HG02970 (cell line): ENCODE results near the gene ARL15.
A peak's percentile ranks its signal among the peaks of the same experiment; 100 is the strongest.

Experiments used
- ATAC-seq: cut with Tn5 transposase; IDR thresholded peaks from one replicate; pipeline ENCODE4 v1.9.1; 2021; ENCODE audit warnings: mild to moderate bottlenecking, moderate library complexity, moderate number of reproducible peaks; ENCODE audit not compliant: unreplicated experiment, low FRiP score

Gene ARL15

GRCh38 chr5:54171645-54172384, 138.6 kb downstream of the ARL15 start:
- no peak for ATAC-seq

- ATAC-seq = no peak
Observed at GRCh38 chr5:54165687-54166086, 144.7 kb downstream of the ARL15 start.

DNA sequence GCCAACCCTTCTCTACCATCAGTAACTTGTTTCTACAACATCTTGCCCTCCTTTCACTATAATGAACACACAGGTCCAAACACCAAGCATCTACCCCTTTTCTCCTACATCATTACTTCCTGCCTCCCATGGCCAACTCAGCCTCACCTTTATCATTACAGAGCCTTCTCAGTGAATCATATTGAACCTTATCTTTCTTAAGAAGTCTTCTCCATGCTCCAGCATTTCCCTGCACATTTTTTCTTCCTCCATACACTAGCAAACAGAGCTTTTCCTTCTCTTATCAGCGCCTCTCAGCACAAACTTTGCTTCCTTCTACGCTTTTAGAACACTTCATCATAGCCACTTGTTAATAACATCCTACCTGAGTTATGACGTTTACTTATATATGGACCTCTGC, 148.2 kb downstream of the ARL15 start:
- no peak for ATAC-seq

DNA sequence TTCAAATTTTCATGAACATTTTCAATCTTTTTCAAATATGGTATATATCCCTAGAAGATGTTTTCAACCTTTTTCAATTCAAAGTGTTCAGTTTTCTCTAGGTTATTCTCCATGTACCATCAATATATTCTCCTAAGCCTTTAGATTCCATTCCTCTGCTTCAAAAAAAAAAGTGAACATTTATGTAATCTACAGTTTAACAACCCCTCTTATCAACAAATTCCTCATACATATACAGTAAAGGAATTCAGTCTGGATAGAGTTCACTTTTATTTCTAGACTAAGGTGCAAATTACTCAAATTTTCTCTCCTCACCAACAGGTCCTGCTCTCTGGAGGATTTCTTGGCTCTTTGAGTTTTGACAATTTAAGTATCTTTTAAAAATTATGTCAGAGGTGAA, 150.0 kb downstream of the ARL15 start:
- no peak for ATAC-seq

- no peak for ATAC-seq
Observed at GRCh38 chr5:54159893-54160195, 150.5 kb downstream of the ARL15 start.

- peak; percentile 58 for ATAC-seq
Observed at GRCh38 chr5:54159153-54159892, 151.1 kb downstream of the ARL15 start.

DNA sequence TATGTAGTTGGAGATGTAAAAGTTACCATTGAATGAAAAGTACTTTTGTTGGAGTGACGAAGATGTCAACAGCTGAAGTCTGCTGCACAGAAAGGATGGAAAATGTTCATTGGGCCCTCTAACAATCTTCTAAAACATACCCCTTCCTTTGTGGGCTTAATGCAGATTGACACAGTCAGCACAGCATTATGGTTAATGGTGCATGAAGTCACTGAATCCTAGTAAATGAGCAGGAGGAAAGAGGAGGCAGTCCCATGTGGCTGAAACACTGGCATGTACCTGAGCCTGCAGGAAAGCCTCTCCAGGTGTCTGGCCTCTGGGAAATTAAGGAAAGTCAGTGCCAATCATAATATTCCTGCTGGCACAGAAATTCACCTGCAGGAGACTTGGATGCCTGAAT, 153.8 kb downstream of the ARL15 start:
- ATAC-seq = no peak

DNA sequence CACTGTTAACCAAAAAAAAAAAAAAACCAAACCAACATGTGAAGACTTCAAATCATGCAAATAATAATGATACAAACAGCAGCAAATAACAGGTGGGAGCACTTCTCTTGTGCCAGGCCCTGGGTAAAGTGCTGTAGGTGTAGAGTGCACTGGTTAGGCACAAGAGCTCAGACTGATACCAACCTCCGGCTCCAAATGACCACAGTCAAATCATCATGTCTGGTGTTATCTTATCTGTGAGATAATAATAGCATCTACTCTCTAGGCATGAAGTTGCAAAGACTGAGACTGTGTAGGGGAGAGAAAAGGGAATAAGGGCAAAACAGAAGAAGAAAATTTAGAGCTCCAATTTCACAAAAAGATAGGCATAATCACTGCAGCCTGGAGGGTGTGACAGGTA, 159.5 kb downstream of the ARL15 start:
- ATAC-seq = no peak

DNA sequence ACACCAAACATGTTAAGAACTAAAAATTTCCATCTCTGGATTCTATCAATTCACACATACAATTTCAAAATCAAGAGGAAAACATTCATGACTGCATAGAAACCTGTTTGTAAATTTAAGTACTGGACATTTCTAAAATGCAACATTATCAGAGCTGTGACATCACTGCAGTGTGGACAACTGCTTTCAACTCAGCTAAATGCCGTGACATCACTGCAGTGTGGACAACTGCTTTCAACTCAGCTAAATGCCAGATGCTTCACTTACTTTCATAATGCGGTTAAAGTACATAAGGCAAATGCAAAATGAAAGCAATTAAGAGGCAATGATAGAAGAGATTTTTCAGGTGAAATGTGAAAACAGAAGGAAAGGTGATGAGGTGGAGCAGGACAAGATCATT, 161.5 kb downstream of the ARL15 start:
- no peak for ATAC-seq

DNA sequence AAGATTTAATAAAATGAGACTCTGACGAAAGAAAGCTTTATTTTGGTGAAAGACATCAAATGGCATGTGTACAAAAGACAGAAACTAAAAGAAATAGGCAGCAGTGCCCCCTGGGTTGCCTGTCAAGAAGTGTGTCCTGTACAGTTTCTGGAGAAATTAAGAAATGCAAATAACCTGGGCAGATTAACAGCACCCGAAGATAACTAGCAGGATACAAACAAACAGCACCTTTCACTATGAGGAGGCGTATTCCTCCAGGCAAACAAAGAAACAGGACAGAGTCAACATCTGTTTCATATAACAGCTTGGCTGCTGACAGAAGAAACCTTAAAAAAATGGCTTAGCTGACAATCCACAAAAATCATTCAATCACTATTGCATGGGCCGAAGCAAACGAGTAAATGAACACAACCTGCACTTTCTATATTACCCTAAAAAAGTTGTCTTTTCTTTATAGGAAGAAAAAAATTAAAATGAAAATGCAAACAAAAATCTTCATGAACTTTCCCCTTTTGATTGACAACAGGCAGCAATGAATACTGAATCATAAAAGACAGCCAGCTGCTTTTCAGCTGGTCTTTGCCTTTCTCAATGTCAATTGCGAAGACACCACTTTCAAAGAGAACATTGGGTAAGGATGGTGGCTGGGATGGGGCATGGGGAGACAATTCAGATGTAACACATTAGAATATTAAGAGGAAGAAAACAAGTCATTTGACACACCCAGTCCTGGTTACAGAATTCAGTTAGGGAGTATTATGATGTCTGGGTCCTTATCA, 162.1 kb downstream of the ARL15 start:
- ATAC-seq = no peak

DNA sequence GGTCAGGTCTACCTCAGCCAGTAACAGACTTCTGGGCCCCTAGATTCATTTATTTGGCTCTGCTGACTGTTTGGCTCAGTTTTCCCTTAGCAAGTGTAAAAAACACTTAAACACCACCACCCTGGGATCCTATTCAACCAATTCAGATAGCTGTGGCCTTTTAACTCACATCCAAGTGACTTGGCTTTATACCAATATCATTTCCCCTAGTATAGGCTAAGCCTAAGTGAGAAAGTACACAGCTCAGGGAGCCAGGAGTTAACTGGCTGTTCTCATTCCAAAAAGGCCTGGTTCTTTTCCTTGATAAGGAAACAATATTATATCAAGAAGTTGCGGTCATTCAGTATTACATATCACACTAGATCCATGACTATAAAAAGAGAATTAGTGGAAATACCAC, 163.5 kb downstream of the ARL15 start:
- no peak for ATAC-seq

- no peak for ATAC-seq
Observed at GRCh38 chr5:54146390-54146789, 164.0 kb downstream of the ARL15 start.

DNA sequence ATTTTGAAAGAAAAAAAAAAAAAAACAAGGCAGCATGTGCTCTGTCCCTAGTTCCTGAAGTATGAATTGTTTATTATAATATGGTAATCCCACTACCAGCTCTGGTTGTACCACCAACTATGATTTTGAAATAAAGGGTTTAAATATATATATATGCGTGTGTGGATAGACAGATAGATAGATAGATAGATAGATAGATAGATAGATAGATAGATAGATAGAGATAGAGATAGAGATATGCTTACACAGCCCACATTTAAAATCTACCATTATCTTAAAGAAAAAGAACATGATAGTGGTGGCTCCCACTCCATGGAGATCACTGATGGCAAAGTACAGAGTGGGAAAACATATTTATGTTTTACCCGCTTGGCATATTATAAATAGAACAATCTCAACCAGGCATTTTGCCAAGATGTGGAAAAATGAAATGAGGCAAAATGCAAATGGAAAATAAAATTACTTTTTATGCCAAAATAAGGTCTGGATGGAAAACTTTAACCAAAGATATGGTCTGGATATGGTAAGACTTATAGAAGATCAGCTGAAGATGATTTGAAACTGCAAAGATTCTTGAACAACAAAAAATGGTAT, 170.0 kb downstream of the ARL15 start:
- no peak for ATAC-seq

- ATAC-seq = no peak
Observed at GRCh38 chr5:54136516-54137440, 173.6 kb downstream of the ARL15 start.

- ATAC-seq = no peak
Observed at GRCh38 chr5:54135042-54135441, 175.3 kb downstream of the ARL15 start.

- ATAC-seq = no peak
Observed at GRCh38 chr5:54133917-54134316, 176.5 kb downstream of the ARL15 start.

GRCh38 chr5:54120473-54120872, 189.9 kb downstream of the ARL15 start:
- ATAC-seq = no peak

GRCh38 chr5:54117957-54118356, 192.4 kb downstream of the ARL15 start:
- no peak for ATAC-seq

DNA sequence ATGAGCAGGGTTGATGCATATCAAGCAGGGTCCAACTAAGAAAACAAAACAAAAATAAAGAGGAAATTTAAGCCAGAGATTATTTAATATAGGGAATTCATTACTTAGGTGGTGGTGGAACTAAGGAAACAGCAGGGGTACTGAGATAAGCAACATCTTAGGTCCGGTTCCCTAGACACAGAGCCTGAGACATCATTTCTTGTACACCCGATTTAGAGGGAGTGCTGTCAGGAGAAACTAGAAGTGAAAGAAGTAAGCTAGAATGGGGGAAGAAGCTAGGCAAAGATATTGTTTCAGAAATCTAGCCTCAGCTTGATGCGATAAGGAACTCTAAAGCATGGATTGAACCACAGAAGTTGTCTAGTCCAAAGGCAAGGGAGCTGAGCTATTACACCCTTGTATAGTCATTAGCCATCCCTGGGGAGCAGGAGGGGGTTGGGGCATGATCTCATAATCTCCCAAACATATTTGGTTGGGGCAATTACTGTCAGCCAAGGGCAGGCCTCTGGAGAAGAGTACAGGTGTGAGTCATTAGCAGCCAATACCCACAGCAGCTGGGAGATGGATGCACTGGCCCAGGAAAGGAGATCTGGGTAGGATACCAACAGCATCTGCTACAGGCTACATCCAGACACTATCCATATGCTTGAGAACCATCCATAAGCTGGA, 194.5 kb downstream of the ARL15 start:
- ATAC-seq = no peak

DNA sequence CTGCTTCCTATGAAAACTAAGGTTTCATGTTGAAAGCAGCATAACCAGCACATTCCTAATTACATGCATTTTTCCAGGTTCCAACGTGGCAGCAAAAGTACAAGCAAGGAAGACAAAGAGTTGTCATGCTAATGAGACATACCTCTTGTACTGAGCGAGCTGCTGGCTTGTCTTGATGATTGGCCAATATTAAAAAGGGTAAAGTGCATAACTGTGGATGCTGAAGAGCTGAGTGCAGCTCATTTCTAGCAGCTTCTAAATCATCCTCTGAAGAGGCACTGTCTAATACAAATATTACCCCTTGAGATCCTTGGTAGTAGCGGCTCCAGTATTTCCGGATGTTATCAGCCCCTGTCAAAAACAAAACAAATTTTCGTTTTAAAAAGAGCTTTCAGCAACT, 197.3 kb downstream of the ARL15 start:
- ATAC-seq = no peak
